ENCODE data around the gene ROBO4. TPM values are rescaled to one million over a fixed set of nuclear protein-coding genes. Genes with fewer than 3 reads are reported as not detected.

ROBO4 gene
- total and polyA plus RNA-seq, 9 of the 15 experiments (the other 6 are each of a cell fraction or from before 2014, with no cell fraction given): not detected

DNA sequence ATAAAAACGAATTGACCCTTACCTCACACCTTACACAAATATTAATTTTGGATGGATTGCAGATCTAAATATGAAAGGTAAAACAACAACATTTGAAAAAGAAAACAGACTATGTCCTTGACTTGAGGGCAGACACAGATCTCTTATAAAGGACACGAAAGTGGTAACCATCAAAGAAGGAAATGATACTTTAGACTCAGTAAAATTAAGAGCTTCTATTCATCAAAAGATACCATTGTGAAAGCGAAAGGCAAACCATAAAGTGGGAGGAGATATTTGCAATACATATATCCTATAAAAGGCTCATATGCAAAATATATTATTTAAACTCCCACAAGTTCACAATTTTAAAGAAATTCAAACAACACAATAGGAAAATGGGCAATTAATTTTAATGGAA lies 33.1 kb upstream of the ROBO4 start:
- intact Hi-C loops (cut with micrococcal nuclease): no loop called here
- CTCF ChIA-PET (ENCODE audit: low intra/inter-chr PET ratio): no interaction called here

DNA sequence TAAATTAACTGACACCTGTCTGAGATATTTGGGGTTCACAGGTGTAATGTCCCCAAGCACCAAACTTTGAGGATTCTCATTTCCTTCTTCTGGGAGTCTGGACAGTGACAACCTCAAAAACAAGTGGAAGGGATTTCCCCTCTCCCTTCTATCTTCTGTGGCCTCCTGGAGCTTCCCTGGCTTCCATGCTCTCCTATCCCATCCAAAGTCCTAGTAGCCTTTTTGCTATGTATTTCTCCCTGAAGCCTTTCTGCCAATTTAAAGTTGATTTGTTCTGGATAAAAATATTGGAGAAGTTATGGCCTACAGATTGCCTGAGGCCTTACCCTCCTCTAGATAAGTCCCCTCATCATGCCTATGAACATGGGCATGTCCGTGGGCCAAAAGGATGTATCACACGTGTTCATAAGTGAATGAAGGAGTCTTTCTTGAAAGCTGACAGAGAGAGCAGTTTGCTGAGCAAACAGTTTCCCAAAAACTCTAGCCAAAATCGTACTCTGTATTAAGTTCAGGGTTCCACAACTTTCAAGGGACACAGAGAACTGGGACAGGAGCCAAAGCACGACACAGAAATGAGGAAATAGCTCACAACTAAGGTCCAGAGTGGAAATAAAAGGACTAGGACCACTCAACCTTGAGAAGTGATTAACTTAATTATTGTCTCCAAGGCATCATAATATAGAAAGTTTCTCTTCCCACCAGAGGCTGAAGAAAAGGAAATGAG lies 31.4 kb upstream of the ROBO4 start:
- Histone ChIP-seq H3K9me3 (replicated peaks; ENCODE audit: control insufficient read depth, insufficient read depth, low read depth, low read length) (no peaks in the 10 kb centered on the region), H3K36me3 (ENCODE audit: control insufficient read depth, insufficient read depth, low read length) (no peaks in the 10 kb centered on the region), H3K4me2 (ENCODE audit: insufficient read depth, low read length) (no peak overlapping the region), H3K9ac (ENCODE audit: insufficient read depth in 1 of 2, low read depth in 2 of 2, low read length in 2 of 2) (no peak overlapping the region), H3K9me1 (ENCODE audit: control insufficient read depth, insufficient read depth, low read length) (no peaks in the 10 kb centered on the region), H3K4me3 (no peak overlapping the region), H3K4me1 (replicated peaks in 1 of 2; ENCODE audit: control insufficient read depth in 2 of 2, insufficient read depth in 2 of 2, low read length in 2 of 2) (no peaks in the 10 kb centered on the region), H4K20me1 (replicated peaks; ENCODE audit: control insufficient read depth, insufficient read depth, low read length) (no peaks in the 10 kb centered on the region), H2AFZ (ENCODE audit: low read depth, low read length) (no peak overlapping the region), H3K27me3 (ENCODE audit: control insufficient read depth in 2 of 2, insufficient read depth in 2 of 2, low read length in 2 of 2) (peaks cover 13 to 28% of the 10 kb centered on the region in 2 experiments; a peak in 4 of 5 replicates), H3K79me2 (ENCODE audit: control insufficient read depth, insufficient read depth, low read length) (no peaks in the 10 kb centered on the region), H3K27ac (ENCODE audit: extremely low read depth, low read depth, low read length) (no peak overlapping the region)
- BruUV-seq (replicated peaks): no TSS peak
- no peak for ATAC-seq
- FAIRE-seq: no peak
- ChIA-PET POLR2A (no interaction called here), CTCF (ENCODE audit: low intra/inter-chr PET ratio) (no interaction called here)
- 0% methylated on average over 4 of the region's 4 CpGs for WGBS (ENCODE audit: insufficient coverage, low coverage, missing lambda C conversion rate)
- TF ChIP-seq ZNF41 (CRISPR knock-in tag; conservative IDR thresholded peaks at IDR 0.05): no peak
- intact Hi-C loops (cut with micrococcal nuclease): no loop called here
- in situ Hi-C loops (cut with MboI): no loop called here
- no peak for DNase-seq (ENCODE audit: extremely low read depth in 1 of 4, low spot score in 3 of 4)

More for the DNA sequence above, 33.1 kb upstream of the ROBO4 start:
- in situ Hi-C loops (cut with MboI): no loop called here
- no peak overlapping the region for H3K9ac ChIP-seq (ENCODE audit: insufficient read depth in 1 of 2, low read depth in 2 of 2, low read length in 2 of 2)
- H3K36me3 ChIP-seq (ENCODE audit: control insufficient read depth, insufficient read depth, low read length): no peaks in the 10 kb centered on the region
- WGBS (ENCODE audit: insufficient coverage, low coverage, missing lambda C conversion rate): 0% methylated on average over 3 of the region's 3 CpGs
- no peak overlapping the region for H3K4me3 ChIP-seq
- TF ChIP-seq NR1H2 (CRISPR knock-in tag; IDR thresholded peaks at IDR 0.05) (no peak), SREBF2 (CRISPR knock-in tag; IDR thresholded peaks at IDR 0.05) (no peak), ZNF586 (CRISPR knock-in tag; conservative IDR thresholded peaks at IDR 0.05) (no peak), HNRNPK (IDR thresholded peaks at IDR 0.05; ENCODE audit: low read depth, low read length, poor library complexity, severe bottlenecking) (no peak), TBL1XR1 (IDR thresholded peaks at IDR 0.05; ENCODE audit: low read length in 2 of 2) (no peak)
- H3K79me2 ChIP-seq (ENCODE audit: control insufficient read depth, insufficient read depth, low read length): no peaks in the 10 kb centered on the region
- POLR2A ChIA-PET: no interaction called here
- no peak overlapping the region for H3K4me2 ChIP-seq (ENCODE audit: insufficient read depth, low read length)
- H3K4me1 ChIP-seq (replicated peaks in 1 of 2; ENCODE audit: control insufficient read depth in 2 of 2, insufficient read depth in 2 of 2, low read length in 2 of 2): no peaks in the 10 kb centered on the region
- H3K9me3 ChIP-seq (replicated peaks; ENCODE audit: control insufficient read depth, insufficient read depth, low read depth, low read length): no peaks in the 10 kb centered on the region
- FAIRE-seq (no peak), DNase-seq (ENCODE audit: extremely low read depth in 1 of 4, low spot score in 3 of 4) (no peak), ATAC-seq (no peak)
- no peaks in the 10 kb centered on the region for H4K20me1 ChIP-seq (replicated peaks; ENCODE audit: control insufficient read depth, insufficient read depth, low read length)
- H3K9me1 ChIP-seq (ENCODE audit: control insufficient read depth, insufficient read depth, low read length): no peaks in the 10 kb centered on the region
- H3K27me3 ChIP-seq (ENCODE audit: control insufficient read depth in 2 of 2, insufficient read depth in 2 of 2, low read length in 2 of 2): peaks cover 9 to 19% of the 10 kb centered on the region in 2 experiments; a peak in 4 of 5 replicates
- H3K27ac ChIP-seq (ENCODE audit: extremely low read depth, low read depth, low read length): no peak overlapping the region
- H2AFZ ChIP-seq (ENCODE audit: low read depth, low read length): no peak overlapping the region
- no TSS peak for BruUV-seq (replicated peaks)

Measured in K562 (cell line).